NCI-H345 treated with DMSO at 0.1 percent for 48 hours (cell line): ENCODE results near the gene PHLDA2.
"Not testable (repeated sequence)": the region's sequence is repeated elsewhere in the genome, so short reads cannot be mapped to it uniquely, and the experiment has no call there.

ENCODE experiments used
- DNase-seq: peaks from one replicate; lab custom pipeline; 2025; ENCODE audit not compliant: unreplicated experiment; lab: John Stamatoyannopoulos, UW

PHLDA2 gene

GRCh38 chr11:2945031-2945756 is 16.0 kb upstream of the PHLDA2 start:
- no peak for DNase-seq

- DNase-seq = no peak
Observed at GRCh38 chr11:2944530-2944929, 15.3 kb upstream of the PHLDA2 start.

DNA sequence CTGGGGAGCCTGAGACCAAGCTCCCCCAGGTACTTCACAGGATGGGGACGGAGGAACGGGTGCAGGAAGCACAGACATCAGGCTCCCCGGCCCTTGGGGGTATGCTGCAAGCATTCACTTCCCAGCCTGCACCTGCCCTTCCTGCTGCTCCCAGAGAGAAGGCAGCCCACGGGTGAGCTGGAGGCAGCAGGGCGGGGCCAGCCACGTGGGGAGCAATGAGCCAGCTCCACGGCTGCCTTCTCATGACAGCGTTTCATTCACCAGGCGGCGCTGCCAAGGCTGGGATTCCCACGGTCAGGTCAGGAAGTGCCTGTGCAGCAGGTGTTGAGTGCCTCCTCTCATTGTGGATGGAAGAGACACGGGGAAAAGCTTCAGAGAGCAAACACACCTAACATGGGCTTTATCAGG is 14.5 kb upstream of the PHLDA2 start:
- no peak for DNase-seq

DNA sequence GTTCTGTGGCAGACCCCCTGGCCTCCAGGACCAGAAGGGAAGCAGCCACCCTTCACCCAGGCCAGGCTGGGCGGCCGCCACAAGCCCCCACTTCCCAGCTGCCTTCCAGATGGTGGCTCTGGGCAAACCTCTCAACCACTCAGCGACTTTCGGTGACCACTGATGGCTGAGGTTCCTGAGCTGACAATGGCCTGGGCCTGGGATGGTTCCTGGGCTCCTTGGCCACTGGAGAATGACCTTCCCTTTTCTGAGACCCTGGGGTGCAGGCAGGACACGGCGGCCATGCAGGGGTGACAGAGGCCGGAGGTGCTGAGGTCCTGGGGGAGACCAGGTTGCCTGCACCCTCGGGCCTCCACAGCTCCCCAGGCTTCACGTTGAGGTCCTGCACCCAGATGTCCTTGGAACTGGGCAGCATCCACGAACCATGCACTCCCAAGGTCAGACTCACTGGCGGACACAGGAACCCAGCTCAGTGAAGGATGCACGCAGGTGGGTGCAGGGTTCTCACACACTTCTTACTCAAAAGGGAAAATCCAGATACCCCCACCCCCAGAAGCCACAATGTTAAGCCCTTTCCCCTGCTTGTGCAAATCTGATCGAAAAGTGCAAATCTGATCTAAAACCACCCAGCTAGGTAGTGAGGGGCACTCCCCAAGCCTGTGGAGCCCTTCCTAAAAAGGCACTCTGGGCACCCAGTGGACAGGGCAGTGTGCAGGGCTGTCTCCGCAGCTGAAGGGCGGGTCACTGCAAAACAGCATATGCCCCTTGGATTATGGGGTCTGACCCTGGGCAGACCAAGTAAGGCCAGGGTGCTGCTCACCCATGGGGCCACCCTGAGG is 13.9 kb upstream of the PHLDA2 start:
- DNase-seq = no peak

DNA sequence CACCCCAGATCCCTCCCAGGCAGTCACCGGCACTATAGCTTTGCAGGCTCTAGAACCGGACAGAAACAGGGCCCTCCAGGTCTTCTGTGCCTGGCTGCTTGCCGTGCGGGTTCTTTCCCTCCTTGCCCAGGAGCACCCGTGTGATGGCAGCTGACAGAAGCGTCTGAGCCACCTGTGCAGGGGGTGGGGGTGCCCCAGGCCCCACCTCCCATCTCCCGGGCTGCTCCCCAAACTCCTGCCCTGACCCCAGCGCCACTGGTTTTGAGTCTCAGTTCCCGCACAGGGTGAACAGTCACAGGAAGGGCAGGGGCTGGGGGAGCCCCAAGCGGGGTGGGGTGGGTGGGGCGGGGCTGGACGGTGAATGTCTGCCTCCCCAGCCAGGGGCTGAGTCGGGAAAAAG is 13.2 kb upstream of the PHLDA2 start:
- no peak for DNase-seq

DNA sequence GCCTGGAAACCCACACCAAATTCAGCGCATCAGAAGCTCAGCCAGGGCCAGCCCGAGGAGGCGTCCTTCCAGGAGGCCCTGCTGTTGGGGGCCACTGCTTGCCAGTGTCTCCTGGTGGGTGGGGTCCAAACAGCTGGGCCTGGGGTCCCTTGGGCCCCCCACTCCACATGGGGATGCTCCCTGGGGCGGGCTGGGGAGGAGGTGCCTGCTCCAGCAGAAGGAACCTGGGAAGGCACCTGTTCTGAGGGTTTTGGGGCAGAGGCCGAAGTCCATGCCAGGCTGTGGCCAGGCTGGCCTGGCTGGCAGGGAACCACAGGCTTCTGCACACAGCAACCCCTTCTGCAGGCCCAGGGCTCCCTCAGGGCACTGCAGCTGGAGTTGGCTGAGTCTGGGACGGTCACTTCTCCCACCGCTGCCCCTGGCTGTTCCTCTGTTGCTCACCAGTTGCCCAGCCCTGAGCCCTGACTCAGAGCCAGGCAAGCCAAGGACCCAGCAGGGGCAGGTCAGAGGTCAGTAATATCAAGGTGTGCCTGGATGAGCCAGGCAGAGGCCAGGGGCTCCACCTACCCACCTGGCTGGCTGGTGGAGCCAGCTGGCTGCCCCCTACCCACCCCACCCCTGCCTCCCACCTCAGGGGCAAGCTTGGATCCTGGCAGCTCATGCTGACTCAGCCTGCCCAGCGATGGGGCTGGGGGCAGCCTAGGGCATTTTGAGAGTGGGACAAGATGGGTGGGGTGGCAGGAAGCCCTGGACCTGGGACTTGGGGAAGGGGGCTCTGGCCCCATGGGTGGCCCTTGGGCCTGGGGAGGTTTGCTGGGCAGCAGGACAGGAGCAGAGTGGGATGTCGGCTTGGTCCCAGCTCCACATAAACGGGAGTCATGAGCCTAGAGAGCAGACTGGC is 12.0 kb upstream of the PHLDA2 start:
- DNase-seq = no peak

DNA sequence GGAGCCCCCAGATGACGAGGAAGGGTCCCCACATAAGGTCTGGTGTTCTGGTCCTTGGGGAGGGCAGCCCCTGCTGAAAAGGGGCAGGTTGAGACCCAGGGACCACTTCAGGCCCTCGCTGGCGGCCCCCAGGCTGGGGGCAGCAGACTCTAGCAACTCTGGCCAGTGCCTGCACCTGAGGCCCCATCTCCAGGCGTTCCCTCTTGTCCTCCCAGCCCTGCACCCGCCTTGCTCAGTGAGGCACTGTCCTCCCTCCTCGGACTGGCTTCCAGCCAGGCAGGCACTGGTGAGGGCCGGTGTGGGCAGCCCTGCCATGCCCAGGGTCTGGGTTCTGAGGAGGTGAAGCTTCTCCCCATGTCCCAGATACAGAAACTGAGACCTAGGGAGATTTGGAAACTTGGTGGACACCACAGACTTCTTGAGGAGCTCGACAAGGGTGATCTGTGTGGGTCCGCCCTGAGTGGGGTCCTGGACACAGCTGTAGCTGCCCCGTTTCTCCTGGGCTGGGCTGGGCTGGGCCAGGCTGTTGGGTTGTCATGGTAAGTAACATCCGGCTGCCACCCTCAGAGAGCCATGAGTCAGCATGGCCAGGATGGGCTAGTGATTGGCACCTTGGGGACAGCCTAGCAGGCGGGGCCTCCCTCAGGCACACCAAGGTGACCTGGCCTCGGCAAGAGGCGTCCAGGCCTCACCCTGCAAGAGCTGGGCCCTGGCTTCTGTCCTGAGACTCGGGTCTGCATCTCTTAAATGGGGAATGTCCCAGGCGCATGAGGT is 11.1 kb upstream of the PHLDA2 start:
- no peak for DNase-seq

DNA sequence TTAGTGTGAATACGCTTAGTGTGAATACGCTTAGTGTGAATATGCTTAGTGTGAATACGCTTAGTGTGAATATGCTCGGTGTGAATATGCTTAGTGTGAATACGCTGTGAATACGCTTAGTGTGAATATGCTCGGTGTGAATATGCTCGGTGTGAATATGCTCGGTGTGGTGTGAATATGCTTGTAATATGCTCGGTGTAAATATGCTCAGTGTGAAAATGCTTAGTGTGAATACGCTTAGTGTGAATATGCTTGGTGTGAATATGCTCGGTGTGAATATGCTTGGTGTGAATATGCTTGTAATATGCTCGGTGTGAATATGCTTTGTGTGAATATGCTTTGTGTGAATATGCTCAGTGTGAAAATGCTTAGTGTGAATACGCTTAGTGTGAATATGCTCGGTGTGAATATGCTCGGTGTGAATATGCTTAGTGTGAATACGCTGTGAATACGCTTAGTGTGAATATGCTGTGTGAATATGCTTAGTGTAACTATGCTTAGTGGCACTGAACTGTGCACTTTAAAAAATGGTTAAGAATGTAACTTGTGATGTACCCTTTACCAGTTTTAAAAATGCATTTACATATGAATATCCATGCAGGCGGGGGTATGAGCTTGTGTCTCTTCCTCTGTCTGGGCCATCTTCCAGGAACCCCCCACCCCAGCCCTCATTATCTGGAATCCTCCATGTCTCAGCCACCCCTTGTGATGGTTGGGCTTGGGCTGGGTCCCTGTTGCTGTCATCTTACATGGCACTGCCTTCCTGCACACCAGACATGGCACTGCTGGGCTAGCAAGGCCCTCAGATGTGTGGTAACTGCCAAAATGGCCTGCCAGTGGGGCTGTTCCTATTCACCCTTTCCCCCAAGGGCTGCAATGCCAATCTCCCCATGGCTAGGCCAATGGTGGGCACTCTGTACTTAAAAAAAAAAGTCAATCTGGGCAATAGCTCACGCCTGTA is 9.5 kb upstream of the PHLDA2 start:
- DNase-seq = not testable (repeated sequence)

DNA sequence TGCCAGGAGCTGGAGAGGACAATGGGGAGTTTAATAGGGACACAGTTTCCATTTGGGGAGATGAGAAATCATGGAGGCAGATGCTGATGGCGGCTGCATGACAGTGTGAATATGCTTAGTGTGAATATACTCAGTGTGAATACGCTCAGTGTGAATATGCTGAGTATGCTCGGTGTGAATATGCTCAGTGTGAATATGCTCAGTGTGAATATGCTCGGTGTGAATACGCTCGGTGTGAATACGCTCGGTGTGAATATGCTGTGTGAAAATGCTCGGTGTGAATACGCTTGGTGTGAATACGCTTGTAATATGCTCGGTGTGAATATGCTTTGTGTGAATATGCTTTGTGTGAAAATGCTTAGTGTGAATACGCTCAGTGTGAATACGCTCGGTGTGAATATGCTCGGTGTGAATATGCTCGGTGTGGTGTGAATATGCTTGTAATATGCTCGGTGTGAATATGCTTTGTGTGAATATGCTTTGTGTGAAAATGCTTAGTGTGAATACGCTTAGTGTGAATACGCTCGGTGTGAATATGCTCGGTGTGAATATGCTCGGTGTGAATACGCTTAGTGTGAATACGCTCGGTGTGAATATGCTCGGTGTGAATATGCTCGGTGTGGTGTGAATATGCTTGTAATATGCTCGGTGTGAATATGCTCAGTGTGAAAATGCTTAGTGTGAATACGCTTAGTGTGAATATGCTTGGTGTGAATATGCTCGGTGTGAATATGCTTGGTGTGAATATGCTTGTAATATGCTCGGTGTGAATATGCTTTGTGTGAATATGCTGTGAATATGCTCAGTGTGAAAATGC is 8.6 kb upstream of the PHLDA2 start:
- DNase-seq = not testable (repeated sequence)

DNA sequence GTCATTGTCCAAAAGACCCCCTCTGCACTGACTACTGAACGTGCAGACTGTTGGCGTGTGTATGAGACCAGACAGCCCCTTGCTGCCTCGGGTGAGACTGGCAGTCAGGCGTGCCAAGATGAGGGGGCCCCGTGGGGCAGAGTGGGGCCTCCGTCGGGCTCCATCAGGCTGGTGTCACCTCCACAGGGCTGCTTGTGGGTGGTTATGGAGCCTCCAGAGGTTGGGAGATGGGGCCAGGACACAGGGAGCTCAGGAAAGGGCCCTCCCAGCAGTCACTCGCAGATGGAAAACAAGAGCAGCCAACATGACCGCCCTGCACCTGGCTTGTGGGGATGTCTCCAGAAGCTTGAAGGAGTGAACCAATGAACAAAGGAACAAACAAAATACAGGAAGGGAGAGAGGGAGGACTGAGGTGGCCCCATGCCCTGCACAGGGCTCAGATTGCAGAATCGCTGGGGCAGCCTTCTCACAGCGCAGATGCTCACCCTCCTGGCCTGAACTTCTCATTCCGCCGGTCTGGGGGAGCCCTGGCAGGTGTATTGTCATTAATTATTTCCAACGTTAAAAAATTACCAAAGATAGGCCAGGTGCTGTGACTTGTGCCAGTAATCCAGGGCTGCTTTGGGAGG is 5.5 kb upstream of the PHLDA2 start:
- DNase-seq = no peak

DNA sequence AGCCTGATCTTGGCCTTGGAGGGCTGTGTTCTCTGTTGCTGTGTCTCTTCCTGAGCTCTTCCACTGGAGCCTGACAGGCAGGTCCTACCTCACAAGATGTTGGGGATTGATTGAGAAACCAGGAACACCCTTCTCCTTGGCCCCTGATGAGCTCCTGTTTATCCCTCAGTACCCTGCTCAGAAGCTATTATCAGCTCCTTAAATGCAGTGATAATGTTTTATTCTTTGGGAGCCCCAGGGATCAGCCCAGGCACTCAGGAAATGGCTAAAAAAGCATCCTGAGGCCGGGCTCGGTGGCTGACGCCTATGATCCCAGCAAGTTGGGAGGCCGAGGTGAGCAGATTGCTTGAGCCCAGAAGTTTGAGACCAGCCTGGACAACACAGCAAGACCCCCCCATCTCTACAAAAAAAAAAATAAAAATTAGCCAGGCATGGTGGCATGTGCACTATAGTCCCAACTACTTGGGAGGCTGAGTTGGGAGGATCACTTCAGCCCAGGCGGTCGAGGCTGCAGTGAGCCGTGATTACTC is 4.9 kb upstream of the PHLDA2 start:
- no peak for DNase-seq

GRCh38 chr11:2933375-2934020 is 4.3 kb upstream of the PHLDA2 start:
- DNase-seq = no peak

DNA sequence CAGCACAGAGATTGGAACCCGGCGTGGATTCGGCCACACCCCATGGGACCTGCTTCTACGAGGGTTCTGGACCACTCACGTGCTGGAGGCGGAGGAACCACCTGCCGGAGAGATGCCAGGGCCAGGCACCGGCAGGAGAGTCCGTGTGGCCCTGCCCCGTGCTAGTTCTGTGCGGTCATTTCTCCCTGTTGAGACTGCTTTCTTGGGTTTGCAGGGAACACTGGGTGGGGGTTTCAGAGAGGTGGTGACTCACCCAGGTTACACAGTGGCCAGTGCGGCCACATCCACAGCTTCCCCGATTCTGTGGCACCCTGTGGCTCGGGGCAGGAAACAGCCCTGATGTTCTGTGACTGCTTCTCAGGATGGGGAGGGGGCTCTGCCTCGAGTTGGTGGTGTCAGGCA is 3.6 kb upstream of the PHLDA2 start:
- DNase-seq = no peak

DNA sequence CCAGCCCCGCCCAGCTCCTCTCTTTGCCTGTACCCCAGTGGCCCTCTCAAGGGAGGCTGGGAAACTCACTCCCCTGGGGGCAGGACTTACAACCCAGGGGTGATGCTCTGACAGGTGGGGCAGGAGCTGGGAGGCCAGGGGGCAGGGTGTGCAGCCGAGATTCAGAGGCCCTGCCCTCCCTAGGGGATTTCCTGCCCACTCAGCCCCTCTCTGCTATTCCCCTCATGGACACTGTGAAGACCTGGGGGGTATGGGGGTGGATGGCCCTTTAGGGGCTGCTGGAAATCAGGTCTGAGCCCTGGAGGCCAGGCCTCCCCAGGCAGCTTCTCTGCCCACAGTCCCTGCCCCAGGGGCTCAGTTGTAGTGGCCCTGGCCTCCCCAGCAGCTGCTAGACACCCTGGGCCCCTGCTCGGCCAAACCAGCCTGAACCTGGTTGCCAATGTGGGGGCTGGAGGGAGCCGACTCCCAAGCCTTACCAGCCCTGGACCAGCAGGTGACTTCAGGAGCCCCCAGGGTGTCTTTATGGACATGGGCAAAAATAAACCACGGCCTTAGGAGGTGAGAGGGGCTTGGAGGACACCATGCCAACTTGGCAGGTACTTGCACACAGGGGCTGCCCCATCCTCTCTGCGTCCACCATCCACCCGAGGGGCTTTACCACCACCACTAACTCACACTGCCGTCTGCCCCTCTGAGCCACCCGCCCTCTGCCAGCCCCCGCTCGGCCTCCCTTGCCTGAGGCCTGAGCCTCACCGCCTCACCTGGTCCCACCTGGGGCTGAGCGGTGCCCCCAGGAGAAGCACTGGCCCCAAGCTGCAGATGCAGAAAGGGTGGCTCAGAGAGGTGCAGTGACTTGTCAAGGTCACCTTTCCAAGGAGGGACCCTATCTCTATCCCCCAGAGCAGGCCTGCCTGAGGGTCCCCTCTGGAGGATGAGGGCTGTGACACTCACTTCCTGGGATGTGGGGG is 2.8 kb upstream of the PHLDA2 start:
- no peak for DNase-seq

- no peak for DNase-seq
Observed at GRCh38 chr11:2931420-2931746, 2.2 kb upstream of the PHLDA2 start.

GRCh38 chr11:2930704-2931419 is 1.6 kb upstream of the PHLDA2 start:
- peak; percentile 12 for DNase-seq
